Measurements from ENCODE around the gene LPP. TPM values are rescaled to one million over a fixed set of nuclear protein-coding genes. Genes with fewer than 3 reads are reported as not detected.

Gene LPP
- polyA plus RNA-seq, 3 donors, result 14.1 to 23.2 (median 15.3) TPM

- Mint-ChIP-seq H3K27ac (no peak overlapping the region), H3K4me3 (no peak overlapping the region), H3K36me3 (peaks cover 13 to 15% of the 10 kb centered on the region in 2 donors), H3K27me3 (ENCODE audit: low read depth in 3 of 3) (no peaks in the 10 kb centered on the region), H3K4me1 (peaks cover 26% of the 10 kb centered on the region), H3K9me3 (peaks cover 0 to 7% (median 2%) of the 10 kb centered on the region in 7 donors)
- no peak overlapping the region for H3K4me3 ChIP-seq (replicated peaks in 1 of 3; ENCODE audit: low read depth in 2 of 3, low read length in 3 of 3)
- no peaks in the 10 kb centered on the region for H3K27me3 ChIP-seq (ENCODE audit: control insufficient read depth in 2 of 2, insufficient read depth in 2 of 2, low read length in 2 of 2)
- no peak for DNase-seq
- intact Hi-C loops (cut with micrococcal nuclease), result no loop called here
- H3K79me2 ChIP-seq (ENCODE audit: insufficient read depth, low read length), result no peaks in the 10 kb centered on the region
- H3K36me3 ChIP-seq (replicated peaks in 1 of 2; ENCODE audit: control insufficient read depth in 1 of 2, insufficient read depth in 2 of 2, low read length in 2 of 2), result peaks cover 0 to 9% of the 10 kb centered on the region in 2 donors
- WGBS (ENCODE audit: insufficient coverage), result 97% methylated on average over 7 of the region's 14 CpGs
- H2AFZ ChIP-seq (ENCODE audit: insufficient read depth, low read depth, low read length, poor library complexity, severe bottlenecking), result no peak overlapping the region
- H3K4me2 ChIP-seq (replicated peaks; ENCODE audit: extremely low read depth, low read length, poor library complexity, severe bottlenecking), result no peak overlapping the region
- peaks cover 10 to 21% of the 10 kb centered on the region in 2 donors for H3K4me1 ChIP-seq (ENCODE audit: control insufficient read depth in 1 of 2, insufficient read depth in 2 of 2, low read length in 2 of 2)
- H4K20me1 ChIP-seq (ENCODE audit: insufficient read depth, low read length), result no peaks in the 10 kb centered on the region
- H3K27ac ChIP-seq (ENCODE audit: low read depth in 1 of 2, low read length in 2 of 2), result no peak overlapping the region
- H3K9me3 ChIP-seq (replicated peaks in 1 of 2; ENCODE audit: control insufficient read depth in 1 of 2, insufficient read depth in 1 of 2, low read length in 2 of 2), result peaks cover 0 to 4% of the 10 kb centered on the region in 2 donors
- no peak overlapping the region for H3K9ac ChIP-seq (ENCODE audit: insufficient read depth, low read length, poor library complexity, severe bottlenecking)
- TF ChIP-seq CTCF (IDR thresholded peaks at IDR 0.05), result no peak
Observed at GRCh38 chr3:188888321-188889053, 734.5 kb downstream of the LPP start.

- peaks cover 13% of the 10 kb centered on the region in 2 donors for H3K36me3 Mint-ChIP-seq
- Histone ChIP-seq H3K4me2 (replicated peaks; ENCODE audit: extremely low read depth, low read length, poor library complexity, severe bottlenecking) (no peak overlapping the region), H3K79me2 (ENCODE audit: insufficient read depth, low read length) (no peaks in the 10 kb centered on the region), H3K36me3 (replicated peaks in 1 of 2; ENCODE audit: control insufficient read depth in 1 of 2, insufficient read depth in 2 of 2, low read length in 2 of 2) (peaks cover 0 to 9% of the 10 kb centered on the region in 2 donors), H3K27ac (ENCODE audit: low read depth in 1 of 2, low read length in 2 of 2) (no peak overlapping the region), H3K27me3 (ENCODE audit: control insufficient read depth in 2 of 2, insufficient read depth in 2 of 2, low read length in 2 of 2) (no peaks in the 10 kb centered on the region), H4K20me1 (ENCODE audit: insufficient read depth, low read length) (no peaks in the 10 kb centered on the region), H3K9me3 (replicated peaks in 1 of 2; ENCODE audit: control insufficient read depth in 1 of 2, insufficient read depth in 1 of 2, low read length in 2 of 2) (peaks cover 0 to 4% of the 10 kb centered on the region in 2 donors), H2AFZ (ENCODE audit: insufficient read depth, low read depth, low read length, poor library complexity, severe bottlenecking) (no peak overlapping the region), H3K9ac (ENCODE audit: insufficient read depth, low read length, poor library complexity, severe bottlenecking) (no peak overlapping the region), H3K4me3 (replicated peaks in 1 of 3; ENCODE audit: low read depth in 2 of 3, low read length in 3 of 3) (no peak overlapping the region), H3K4me1 (ENCODE audit: control insufficient read depth in 1 of 2, insufficient read depth in 2 of 2, low read length in 2 of 2) (peaks cover 10 to 21% of the 10 kb centered on the region in 2 donors)
- H3K27ac Mint-ChIP-seq, result no peak overlapping the region
- intact Hi-C loops (cut with micrococcal nuclease), result no loop called here
- DNase-seq, result no peak
- 100% methylated on average over 2 of the region's 4 CpGs for WGBS (ENCODE audit: insufficient coverage)
- peaks cover 26% of the 10 kb centered on the region for H3K4me1 Mint-ChIP-seq
- no peak for TF ChIP-seq CTCF (IDR thresholded peaks at IDR 0.05)
- H3K9me3 Mint-ChIP-seq, result peaks cover 0 to 7% (median 2%) of the 10 kb centered on the region in 7 donors
- no peaks in the 10 kb centered on the region for H3K27me3 Mint-ChIP-seq (ENCODE audit: low read depth in 3 of 3)
- H3K4me3 Mint-ChIP-seq, result no peak overlapping the region
Observed at GRCh38 chr3:188889054-188889491, 735.1 kb downstream of the LPP start.

Data from CD14-positive monocyte (primary cell).